Activated naive CD4-positive, alpha-beta T cell treated with anti-CD3 and anti-CD28 coated beads, Interleukin-2, amount 50 U/mL, for 72 hours (primary cell): Measurements from ENCODE around the gene RHOB. TPM values are rescaled to one million over a fixed set of nuclear protein-coding genes. Genes with fewer than 3 reads are reported as not detected.
"Not testable (repeated sequence)": the region's sequence is repeated elsewhere in the genome, so short reads cannot be mapped to it uniquely, and the experiment has no call there.

Experiments
- ATAC-seq, 2 donors: fragments of 150-1000 bp; cut with Tn5 transposase; 2 replicates each; pipeline ENCODE4 v1.10.0; 2021; ENCODE audit warnings: mild to moderate bottlenecking in 2 of 2, moderate library complexity in 2 of 2
- DNase-seq, 2 donors: peaks; one replicate each; pipeline ENCODE4 v3.0.0; 2021 to 2022; ENCODE audit warnings: low spot score in 2 of 2
- H3K27ac Mint-ChIP-seq, 2 donors: one replicate each; pipeline ENCODE4 v1.8.0; 2022; ENCODE audit warnings: mild to moderate bottlenecking in 2 of 2, mixed read lengths in 2 of 2
- H3K36me3 Mint-ChIP-seq, 2 donors: one replicate each; pipeline ENCODE4 v1.8.0; 2022; ENCODE audit warnings: mixed read lengths in 2 of 2
- H3K9me3 Mint-ChIP-seq, 2 donors: one replicate each; pipeline ENCODE4 v1.8.0; 2022; ENCODE audit warnings: mixed read lengths in 2 of 2
- total RNA-seq, 2 donors: library from RNA; stranded (reverse); gene quantifications; one replicate each; pipeline ENCODE4 v1.2.3, GENCODE V29; 2022

RHOB gene
- 1 to 10 TPM; 5.9 to 7.1 TPM for total RNA-seq

- Mint-ChIP-seq H3K9me3 (no peaks in the 10 kb centered on the region), H3K36me3 (no peaks in the 10 kb centered on the region), H3K27ac (peak within 1 kb of the TSS in 1 of 2 donors; percentile 44)
- ATAC-seq = peak; percentile 97 to 98
- DNase-seq = peak; percentile 92
Observed at GRCh38 chr2:20446917-20447436, at the start of gene RHOB. Gene RHOB (plus strand): TSS chr2:20447074. CDS start chr2:20447466, 392 bp downstream.

- Mint-ChIP-seq H3K36me3 (no peaks in the 10 kb centered on the region), H3K9me3 (no peaks in the 10 kb centered on the region), H3K27ac (no peak overlapping the region)
- ATAC-seq (no peak), DNase-seq (no peak)
Observed at GRCh38 chr2:20397811-20398447, 48.9 kb upstream of the RHOB start.

DNA sequence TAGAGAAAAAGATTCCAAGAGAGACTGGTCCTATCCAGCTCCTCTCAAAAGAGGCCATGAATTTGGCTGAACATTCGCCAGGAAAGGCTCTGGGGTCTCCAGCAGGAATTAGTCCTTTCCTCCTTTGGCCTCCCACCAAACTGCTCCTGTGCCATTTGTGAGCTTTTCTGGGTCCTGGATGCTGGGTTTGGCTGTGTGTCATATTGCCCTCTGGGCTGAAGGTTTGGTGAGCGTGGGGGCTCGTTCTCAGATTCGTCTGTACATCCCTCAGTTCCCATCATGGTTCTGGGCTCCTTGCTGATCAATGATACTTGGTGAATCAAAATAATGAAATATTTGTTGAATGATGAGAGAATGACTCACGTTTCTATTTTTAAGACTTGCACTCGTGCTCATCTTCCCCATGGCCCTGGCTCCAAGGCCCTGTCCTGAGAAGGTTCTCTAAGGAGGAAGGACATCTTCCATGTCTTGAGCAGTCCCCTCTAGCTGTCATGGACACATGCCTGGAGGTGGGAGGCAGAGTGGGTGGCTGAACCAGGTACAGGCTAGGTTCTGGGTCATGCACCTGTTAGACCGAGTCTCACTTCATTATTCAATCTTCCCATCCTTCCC, 47.8 kb upstream of the RHOB start:
- DNase-seq = no peak
- H3K36me3 Mint-ChIP-seq = no peaks in the 10 kb centered on the region
- ATAC-seq = no peak
- H3K27ac Mint-ChIP-seq = no peak overlapping the region
- no peaks in the 10 kb centered on the region for H3K9me3 Mint-ChIP-seq

DNA sequence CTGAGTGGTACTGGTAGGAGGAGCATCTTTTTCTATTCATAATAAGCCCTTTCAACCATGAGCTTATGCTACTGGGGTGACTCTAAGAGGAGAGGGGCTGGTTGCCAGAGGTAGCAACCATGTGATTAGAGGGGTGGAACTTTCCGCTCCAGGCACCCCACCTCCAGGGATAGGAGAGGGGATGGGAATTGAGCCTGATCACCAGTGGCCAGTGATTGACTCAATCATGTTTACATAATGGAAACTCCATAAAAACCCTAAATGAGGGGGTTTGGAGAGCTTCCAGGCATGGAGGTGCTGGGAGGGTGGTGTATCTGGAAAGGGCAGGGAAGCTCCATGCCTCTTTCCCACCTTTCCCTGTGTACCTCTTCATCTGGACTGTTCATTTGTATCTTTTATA, 46.6 kb upstream of the RHOB start:
- ATAC-seq (no peak), DNase-seq (no peak)
- Mint-ChIP-seq H3K27ac (peak overlapping the region in 1 of 2 donors; percentile 36), H3K36me3 (no peaks in the 10 kb centered on the region), H3K9me3 (no peaks in the 10 kb centered on the region)

DNA sequence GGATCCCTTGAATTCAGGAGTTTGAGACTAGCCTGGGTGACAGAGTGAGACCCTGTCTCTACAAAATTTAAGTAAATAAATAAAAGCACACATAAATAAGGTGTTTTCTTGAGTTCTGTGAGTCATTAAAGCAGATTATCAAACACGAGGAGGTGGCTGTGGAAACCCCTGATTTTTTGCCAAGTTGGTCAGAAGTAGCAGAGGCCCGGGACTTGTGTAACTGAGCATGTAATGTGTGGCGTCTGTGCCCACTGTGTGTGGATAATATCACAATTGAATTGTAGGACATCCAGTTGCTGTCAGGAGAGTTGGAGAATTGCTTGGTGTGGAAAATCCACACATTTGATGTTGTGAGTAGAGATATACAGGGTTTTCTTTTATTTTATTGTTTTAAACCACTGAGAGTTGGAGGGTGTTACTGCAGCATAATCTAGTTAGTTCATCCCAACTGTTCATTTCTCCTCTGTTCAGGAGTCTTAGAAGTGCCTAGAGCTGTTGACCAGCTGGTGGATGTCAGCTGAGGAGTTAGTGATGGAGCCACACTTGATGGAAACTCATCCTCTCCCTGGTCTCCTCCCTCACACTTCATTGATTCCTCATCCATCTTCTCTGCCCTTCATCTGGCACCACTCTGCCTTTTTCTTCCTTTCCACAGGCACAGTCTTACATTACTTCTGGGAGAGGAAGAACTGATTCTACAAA, 45.9 kb upstream of the RHOB start:
- Mint-ChIP-seq H3K27ac (no peak overlapping the region), H3K9me3 (no peaks in the 10 kb centered on the region), H3K36me3 (no peaks in the 10 kb centered on the region)
- DNase-seq (no peak), ATAC-seq (no peak)

DNA sequence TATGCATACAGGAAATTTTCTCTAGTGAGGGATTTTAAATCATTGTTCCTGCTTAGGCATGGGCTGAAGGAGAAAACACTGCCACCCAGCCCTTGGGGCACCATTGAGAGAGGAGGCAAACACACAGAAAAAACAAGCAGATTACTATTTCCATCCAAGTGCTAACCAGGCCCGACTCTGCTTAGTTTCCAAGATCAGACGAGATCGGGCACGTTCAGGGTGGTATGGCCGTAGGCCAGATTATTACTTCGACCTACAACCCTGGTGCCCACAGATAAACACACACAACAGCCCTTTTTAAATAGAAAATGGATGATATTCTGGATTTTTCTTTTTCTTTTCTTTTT, 45.4 kb upstream of the RHOB start:
- no peaks in the 10 kb centered on the region for H3K36me3 Mint-ChIP-seq
- DNase-seq (no peak), ATAC-seq (no peak)
- H3K9me3 Mint-ChIP-seq = no peaks in the 10 kb centered on the region
- no peak overlapping the region for H3K27ac Mint-ChIP-seq

DNA sequence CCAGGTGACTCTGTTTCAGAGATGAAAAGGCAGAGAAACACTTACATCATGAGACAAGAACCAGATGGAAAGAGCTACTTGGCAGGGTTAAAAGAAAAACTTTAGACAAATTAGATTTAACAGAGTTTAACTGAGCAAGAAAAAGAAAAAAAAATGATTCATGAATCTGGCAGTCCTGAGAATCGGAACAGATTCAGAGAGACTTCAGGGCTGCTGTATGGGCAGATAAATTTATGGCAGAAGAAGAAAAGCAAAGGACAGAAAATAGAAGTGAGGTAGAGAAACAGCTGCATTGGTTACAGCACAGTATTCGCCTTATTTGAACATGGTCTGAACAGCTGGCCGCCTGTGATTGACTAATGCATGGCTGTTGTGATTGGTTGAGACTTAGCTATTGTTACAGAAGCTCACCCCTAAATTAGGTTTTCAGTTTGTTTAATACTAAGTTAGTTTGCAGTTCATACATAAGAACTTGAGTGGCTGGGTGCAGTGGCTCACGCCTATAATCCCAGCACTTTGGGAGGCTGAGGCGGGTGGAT, 43.0 kb upstream of the RHOB start:
- no peak for DNase-seq
- ATAC-seq = no peak
- H3K27ac Mint-ChIP-seq = no peak overlapping the region

GRCh38 chr2:20404950-20405349, 41.9 kb upstream of the RHOB start:
- H3K36me3 Mint-ChIP-seq = peaks cover 12 to 15% of the 10 kb centered on the region in 2 donors

More for the DNA sequence above, 43.0 kb upstream of the RHOB start:
- Mint-ChIP-seq H3K36me3 (peaks cover 1 to 3% of the 10 kb centered on the region in 2 donors), H3K9me3 (no peaks in the 10 kb centered on the region)

DNA sequence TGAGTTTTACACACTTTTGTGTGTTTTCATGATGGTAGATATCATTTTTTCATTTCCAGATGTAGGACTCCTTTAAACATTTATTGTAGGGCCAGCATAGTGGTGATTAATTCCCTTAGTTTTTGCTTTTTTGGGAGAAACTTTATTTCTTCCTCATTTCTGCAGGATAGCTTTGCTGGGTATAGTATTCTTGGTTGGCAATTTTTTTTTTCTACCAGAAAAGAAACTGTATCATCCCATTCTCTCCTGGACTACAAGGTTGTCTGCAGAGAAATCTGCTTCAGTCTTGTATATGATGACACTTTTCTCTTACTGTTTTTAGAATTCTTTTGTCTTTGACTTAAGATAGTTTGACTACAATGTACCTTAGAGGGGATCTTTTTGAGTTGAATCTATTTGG, 37.8 kb upstream of the RHOB start:
- no peak for DNase-seq
- Mint-ChIP-seq H3K9me3 (peaks cover 9 to 12% of the 10 kb centered on the region in 2 donors), H3K27ac (no peak overlapping the region), H3K36me3 (peaks cover 15 to 17% of the 10 kb centered on the region in 2 donors)
- ATAC-seq = no peak

More at GRCh38 chr2:20404950-20405349, 41.9 kb upstream of the RHOB start:
- DNase-seq (no peak), ATAC-seq (no peak)
- no peak overlapping the region for H3K27ac Mint-ChIP-seq
- H3K9me3 Mint-ChIP-seq = peaks cover 6 to 10% of the 10 kb centered on the region in 2 donors

GRCh38 chr2:20410556-20411277, 36.2 kb upstream of the RHOB start:
- H3K27ac Mint-ChIP-seq = no peak overlapping the region
- DNase-seq = no peak
- ATAC-seq = no peak
- H3K36me3 Mint-ChIP-seq = peaks cover 15 to 17% of the 10 kb centered on the region in 2 donors
- H3K9me3 Mint-ChIP-seq = peaks cover 9 to 12% of the 10 kb centered on the region in 2 donors

DNA sequence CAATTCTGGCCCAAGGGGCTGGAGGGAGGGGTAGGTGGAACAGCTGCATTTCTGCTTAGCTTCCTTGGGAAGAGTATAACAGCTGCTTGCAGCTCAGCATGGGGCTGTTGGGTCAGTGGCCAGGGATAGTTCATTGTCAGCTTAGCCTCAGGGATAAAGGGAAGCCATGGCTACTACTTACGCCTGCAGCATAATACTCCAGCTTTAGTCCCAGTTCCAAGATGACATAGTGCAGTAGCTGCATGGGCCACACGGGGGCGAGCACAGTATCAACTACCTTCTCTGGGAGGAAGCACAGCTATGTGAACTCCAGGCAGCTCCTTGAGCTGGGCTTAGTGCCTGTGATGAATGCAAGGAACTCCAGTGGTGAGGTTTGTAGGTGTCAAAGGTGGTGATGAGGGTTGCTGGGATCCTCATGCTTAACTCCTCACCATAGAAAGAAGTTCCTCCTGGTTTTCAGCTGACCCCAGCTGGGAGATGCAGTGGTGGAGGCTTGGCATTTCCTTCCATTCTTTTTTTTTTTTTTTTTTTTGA, 35.4 kb upstream of the RHOB start:
- Mint-ChIP-seq H3K27ac (no peak overlapping the region), H3K36me3 (peaks cover 15 to 17% of the 10 kb centered on the region in 2 donors), H3K9me3 (peaks cover 9 to 12% of the 10 kb centered on the region in 2 donors)
- peak in 1 of 2 donors; percentile 76 for DNase-seq
- peak; percentile 90 to 95 for ATAC-seq

DNA sequence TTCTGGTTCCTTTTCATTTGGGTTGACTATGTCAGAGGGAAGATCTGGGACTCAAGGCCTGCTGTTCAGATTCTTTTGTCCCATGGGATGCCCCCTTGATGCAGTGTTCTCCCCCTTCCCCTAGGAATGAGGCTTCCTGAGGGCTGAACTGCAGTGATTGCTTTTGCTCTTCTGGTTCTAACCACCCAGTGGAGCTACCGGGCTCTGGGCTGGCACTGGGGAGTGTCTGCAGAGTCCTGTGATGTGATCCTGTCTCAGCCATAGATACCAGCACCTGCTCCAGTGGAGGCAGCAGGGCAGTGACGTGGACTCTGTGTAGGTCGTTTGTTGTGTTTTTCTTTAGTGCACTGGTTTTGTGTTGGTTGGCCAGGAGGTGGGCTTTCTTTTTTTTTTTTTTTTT, 32.1 kb upstream of the RHOB start:
- ATAC-seq = no peak
- no peak for DNase-seq
- Mint-ChIP-seq H3K9me3 (peaks cover 3 to 4% of the 10 kb centered on the region in 2 donors), H3K27ac (no peak overlapping the region), H3K36me3 (peaks cover 4% of the 10 kb centered on the region in 2 donors)

DNA sequence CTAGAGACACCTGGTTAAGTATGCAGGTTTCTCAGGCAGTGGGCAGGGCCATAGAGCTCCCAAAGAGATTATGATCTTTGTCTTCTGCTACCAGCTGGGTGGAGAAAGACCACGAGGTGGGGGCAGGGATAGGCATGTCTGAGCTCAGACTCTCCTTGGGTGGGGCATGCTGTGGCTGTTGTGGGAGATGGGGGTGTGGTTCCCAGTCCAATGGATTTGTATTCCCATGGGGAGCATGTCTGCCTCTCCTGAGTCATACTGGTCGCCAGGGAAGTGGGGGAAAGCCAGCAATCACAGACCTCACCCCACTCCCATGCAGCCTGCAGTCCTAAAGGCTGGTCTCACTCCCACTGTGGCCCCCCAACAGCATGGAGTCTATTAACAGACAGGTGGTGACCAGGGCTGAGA, 31.4 kb upstream of the RHOB start:
- no peak for DNase-seq
- ATAC-seq = no peak
- Mint-ChIP-seq H3K9me3 (no peaks in the 10 kb centered on the region), H3K27ac (no peak overlapping the region), H3K36me3 (no peaks in the 10 kb centered on the region)

DNA sequence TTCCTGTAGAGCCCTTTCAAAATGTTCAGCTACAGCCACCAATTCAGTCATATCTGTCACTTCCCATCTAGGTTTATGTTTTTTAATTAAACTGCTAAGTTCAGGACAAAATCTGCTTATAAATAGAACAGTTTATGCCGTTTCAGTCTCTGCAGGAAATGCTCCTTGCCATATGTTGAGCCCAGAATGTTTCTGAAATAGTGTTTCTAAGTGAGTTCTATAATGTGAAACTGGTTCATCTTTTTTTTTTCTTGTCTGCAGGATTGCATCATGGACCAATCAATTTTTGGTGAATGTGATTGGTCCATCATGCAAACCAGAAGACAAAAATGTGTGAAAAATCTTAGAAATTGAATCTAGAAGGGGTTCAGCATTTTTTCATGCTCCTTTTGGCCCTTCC, 30.2 kb upstream of the RHOB start:
- Mint-ChIP-seq H3K27ac (no peak overlapping the region), H3K9me3 (no peaks in the 10 kb centered on the region), H3K36me3 (no peaks in the 10 kb centered on the region)
- no peak for ATAC-seq
- DNase-seq = no peak

DNA sequence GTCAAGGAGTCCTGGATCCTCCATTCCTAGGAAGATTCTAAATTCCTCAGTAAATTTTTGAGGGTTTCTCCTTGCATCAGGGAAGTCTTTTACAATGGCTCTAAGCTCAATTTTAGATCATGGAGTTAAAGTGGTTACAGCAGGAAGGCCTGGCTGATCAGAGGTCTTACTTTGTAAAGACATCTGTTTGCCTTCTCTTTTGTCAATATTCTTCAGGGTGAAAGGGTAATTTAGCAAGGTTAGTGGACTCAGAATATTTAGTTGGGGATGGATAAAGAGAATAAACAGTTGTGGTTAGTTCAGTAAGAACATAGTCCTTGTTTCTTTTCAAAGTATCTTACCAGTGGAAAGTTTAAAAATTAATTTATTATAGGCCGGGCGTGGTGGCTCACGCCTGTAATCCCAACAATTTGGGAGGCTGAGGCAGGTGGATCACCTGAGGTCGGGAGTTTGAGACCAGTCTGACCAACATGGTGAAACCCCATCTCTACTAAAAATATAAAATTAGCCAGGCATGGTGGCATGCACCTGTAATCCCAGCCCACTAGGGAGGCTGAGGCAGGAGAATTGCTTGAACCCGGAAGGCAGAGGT, 29.5 kb upstream of the RHOB start:
- H3K9me3 Mint-ChIP-seq, DNase-seq, H3K27ac Mint-ChIP-seq, ATAC-seq, H3K36me3 Mint-ChIP-seq: not testable (repeated sequence)

- H3K36me3 Mint-ChIP-seq = no peaks in the 10 kb centered on the region
- ATAC-seq = no peak
- H3K27ac Mint-ChIP-seq = no peak overlapping the region
- DNase-seq = no peak
- H3K9me3 Mint-ChIP-seq = no peaks in the 10 kb centered on the region
Observed at GRCh38 chr2:20418519-20418918, 28.4 kb upstream of the RHOB start.
